ENCODE data around the gene RNF217. TPM values are rescaled to one million over a fixed set of nuclear protein-coding genes. Genes with fewer than 3 reads are reported as not detected.

RNF217 gene
- total RNA-seq, 4 donors from 2014 or later = 26.2 to 32.2 (median 28.8) TPM

GRCh38 chr6:124956018-124956417 is 6.2 kb upstream of the RNF217 start:
- Histone ChIP-seq H3K27me3 (no peaks in the 10 kb centered on the region), H3K4me3 (no peak overlapping the region), H3K9me3 (no peaks in the 10 kb centered on the region), H3K36me3 (no peaks in the 10 kb centered on the region), H3K4me1 (peaks cover 0 to 8% (median 0%) of the 10 kb centered on the region in 3 donors), H3K27ac (no peak overlapping the region)
- WGBS, 2 donors (ENCODE audit: low coverage in 1 of 2) = 100% methylated on average over 1 of the region's 6 CpGs; no CpG with 5 or more reads in 1 of the 2 donors
- ATAC-seq = no peak
- TF ChIP-seq CTCF (IDR thresholded peaks at IDR 0.05) (no peak), EP300 (IDR thresholded peaks at IDR 0.05) (no peak), POLR2A (IDR thresholded peaks at IDR 0.05) (no peak), POLR2AphosphoS5 (IDR thresholded peaks at IDR 0.05) (no peak)

GRCh38 chr6:124958149-124958548 is 4.1 kb upstream of the RNF217 start:
- Histone ChIP-seq H3K4me3 (no peak overlapping the region), H3K27ac (no peak overlapping the region), H3K27me3 (no peaks in the 10 kb centered on the region), H3K4me1 (peaks cover 0 to 12% (median 0%) of the 10 kb centered on the region in 3 donors), H3K36me3 (no peaks in the 10 kb centered on the region), H3K9me3 (no peaks in the 10 kb centered on the region)
- TF ChIP-seq POLR2AphosphoS5 (IDR thresholded peaks at IDR 0.05) (no peak), CTCF (IDR thresholded peaks at IDR 0.05) (no peak), POLR2A (IDR thresholded peaks at IDR 0.05) (no peak), EP300 (IDR thresholded peaks at IDR 0.05) (no peak)
- ATAC-seq = no peak

GRCh38 chr6:124958759-124959354 is 3.4 kb upstream of the RNF217 start:
- H3K36me3 ChIP-seq = no peaks in the 10 kb centered on the region

GRCh38 chr6:124960757-124961463 is 1.3 kb upstream of the RNF217 start:
- WGBS, 2 donors (ENCODE audit: low coverage in 1 of 2) = 41 to 50% methylated on average over 4 of the region's 4 CpGs
- peak overlapping the region; percentile 93 to 97 (median 97) for H3K27ac ChIP-seq
- no peak for TF ChIP-seq CTCF (IDR thresholded peaks at IDR 0.05)

More at GRCh38 chr6:124958759-124959354, 3.4 kb upstream of the RNF217 start:
- Histone ChIP-seq H3K4me1 (peaks cover 0 to 13% (median 0%) of the 10 kb centered on the region in 3 donors), H3K27me3 (no peaks in the 10 kb centered on the region), H3K4me3 (no peak overlapping the region), H3K9me3 (no peaks in the 10 kb centered on the region), H3K27ac (no peak overlapping the region)
- TF ChIP-seq POLR2A (IDR thresholded peaks at IDR 0.05) = no peak
- TF ChIP-seq EP300 (IDR thresholded peaks at IDR 0.05) = no peak
- TF ChIP-seq CTCF (IDR thresholded peaks at IDR 0.05) = no peak
- no peak for TF ChIP-seq POLR2AphosphoS5 (IDR thresholded peaks at IDR 0.05)
- 35 to 100% methylated on average over 1 of the region's 1 CpG for WGBS, 2 donors (ENCODE audit: low coverage in 1 of 2)
- no peak for ATAC-seq

GRCh38 chr6:124961464-124961776 is 817 bp upstream of the RNF217 start:
- WGBS, 2 donors (ENCODE audit: low coverage in 1 of 2) = 0 to 1% methylated on average over 6 of the region's 6 CpGs
- H3K36me3 ChIP-seq = no peaks in the 10 kb centered on the region
- H3K27me3 ChIP-seq = no peaks in the 10 kb centered on the region
- TF ChIP-seq EP300 (IDR thresholded peaks at IDR 0.05) (no peak), POLR2A (IDR thresholded peaks at IDR 0.05) (no peak), POLR2AphosphoS5 (IDR thresholded peaks at IDR 0.05) (no peak), CTCF (IDR thresholded peaks at IDR 0.05) (no peak)
- H3K27ac ChIP-seq = peak overlapping the region; percentile 93 to 97 (median 97)
- ATAC-seq = no peak
- H3K4me3 ChIP-seq = peak overlapping the region; percentile 93 to 94
- peaks cover 0 to 37% (median 12%) of the 10 kb centered on the region in 3 donors for H3K4me1 ChIP-seq
- no peaks in the 10 kb centered on the region for H3K9me3 ChIP-seq

More at GRCh38 chr6:124960757-124961463, 1.3 kb upstream of the RNF217 start:
- ATAC-seq = no peak
- Histone ChIP-seq H3K4me1 (peaks cover 0 to 32% (median 11%) of the 10 kb centered on the region in 3 donors), H3K9me3 (no peaks in the 10 kb centered on the region), H3K4me3 (peak overlapping the region; percentile 93 to 94), H3K36me3 (no peaks in the 10 kb centered on the region), H3K27me3 (no peaks in the 10 kb centered on the region)
